Hematopoietic multipotent progenitor cell treated with erythropoietin and hydrocortisone succinate and interleukin-3 and kit ligand, for 15 days (in vitro differentiated cells): Measurements from ENCODE around the gene ANK3.

Source experiments
- DNase-seq: peaks from one replicate; pipeline ENCODE4 v3.0.0-alpha.2; 2015; ENCODE audit warnings: low spot score

ANK3 gene

DNA sequence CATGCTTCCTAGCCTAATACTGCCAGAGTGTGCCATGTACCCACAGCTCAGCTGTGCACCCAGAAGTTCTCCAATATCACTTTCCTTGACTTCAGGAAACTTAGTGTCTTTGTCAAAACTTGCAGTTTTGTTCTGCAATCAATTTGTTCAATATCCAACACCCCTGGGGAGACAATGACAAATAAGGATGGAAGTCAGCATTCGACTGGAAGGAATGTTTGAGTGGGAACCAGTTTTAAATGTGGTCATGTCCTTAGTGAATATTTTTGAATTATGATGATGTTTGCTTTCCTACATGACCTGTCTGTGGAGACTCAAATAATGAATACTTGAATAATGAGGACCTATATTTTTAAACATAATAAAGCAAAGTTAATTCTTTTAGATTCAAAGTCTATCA lies 112.0 kb downstream of the ANK3 start:
- no peak for DNase-seq

DNA sequence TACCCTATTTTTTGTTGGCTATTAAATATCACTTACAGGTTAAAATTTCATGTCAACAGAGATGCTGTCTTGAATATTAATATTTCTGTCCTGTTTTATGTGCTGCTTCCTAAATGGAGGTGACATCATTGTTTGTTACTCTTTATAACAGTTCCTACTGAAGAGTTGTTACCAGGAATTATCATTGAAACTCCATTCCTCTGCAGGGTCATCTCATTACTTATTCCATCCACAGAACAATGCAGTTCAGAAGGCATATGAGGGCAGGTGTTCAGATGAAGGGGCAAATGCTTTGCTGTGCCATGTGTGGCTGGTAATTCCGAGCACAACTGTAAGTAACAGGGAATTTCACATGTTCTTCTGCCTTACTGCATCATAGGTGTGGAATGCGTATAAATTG lies 113.4 kb downstream of the ANK3 start:
- DNase-seq = no peak

- no peak for DNase-seq
These were observed 118.2 kb downstream of the ANK3 start for GRCh38 chr10:60271319-60272040.

DNA sequence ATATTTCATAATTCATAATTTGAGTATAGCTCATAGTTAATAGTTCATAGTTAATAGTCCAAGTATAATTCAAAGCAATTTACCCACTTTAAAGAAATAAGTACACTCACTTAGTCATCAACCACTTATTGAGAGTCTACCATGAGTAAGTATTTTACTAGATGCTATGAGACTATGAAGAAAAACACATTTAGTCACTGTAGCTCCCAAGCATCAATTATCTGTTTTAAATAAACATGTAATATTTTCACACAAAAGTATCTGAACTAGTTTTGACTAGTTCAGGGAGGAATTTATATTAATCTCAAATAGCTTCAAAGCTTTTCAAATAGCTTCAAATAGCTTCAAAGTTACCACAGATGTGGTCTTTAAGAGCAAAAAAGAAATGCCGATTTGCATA lies 119.2 kb downstream of the ANK3 start:
- no peak for DNase-seq

GRCh38 chr10:60267802-60268201 lies 121.9 kb downstream of the ANK3 start:
- no peak for DNase-seq

- DNase-seq = no peak
These were observed 123.2 kb downstream of the ANK3 start for GRCh38 chr10:60266513-60266912.

DNA sequence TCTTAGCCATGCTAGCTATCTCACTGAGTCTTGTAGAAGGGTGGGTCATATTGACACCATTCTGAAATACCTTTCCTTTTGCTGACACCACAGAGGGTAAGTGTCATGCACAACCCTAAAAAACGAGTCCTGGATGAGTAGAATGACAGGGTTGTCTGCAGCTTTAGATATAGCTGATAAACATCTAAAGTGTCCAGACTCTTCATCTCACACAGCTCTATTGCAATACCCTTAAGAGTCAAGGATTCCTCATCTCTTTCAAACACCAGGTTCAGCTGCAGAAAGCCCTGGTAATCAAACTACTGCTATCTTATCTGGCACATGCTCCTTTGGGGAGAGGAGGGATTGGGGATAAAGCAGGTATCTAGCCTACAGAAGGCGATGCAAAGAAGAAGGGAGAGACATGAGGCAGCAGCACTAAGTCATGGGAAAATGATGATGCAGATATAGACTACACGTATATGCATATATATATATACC lies 127.0 kb downstream of the ANK3 start:
- DNase-seq = no peak

DNA sequence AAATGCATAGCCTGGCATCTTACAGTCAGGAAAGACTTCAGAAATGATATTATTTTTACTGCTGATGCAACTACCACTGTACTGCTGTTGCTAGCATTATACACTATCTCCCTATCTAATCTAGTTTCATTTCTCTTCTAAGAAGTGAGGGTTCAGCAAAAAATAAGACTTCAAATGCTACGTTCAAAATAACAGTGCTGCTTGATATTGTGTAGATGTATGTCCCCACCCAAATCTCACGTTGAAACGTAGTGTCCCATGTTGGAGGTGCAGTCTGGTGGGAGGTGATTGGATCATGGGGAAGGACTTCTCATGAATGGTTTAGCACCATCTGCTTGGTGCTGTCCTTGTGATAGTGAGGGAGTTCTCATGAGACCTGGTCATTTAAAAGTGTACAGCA lies 129.4 kb downstream of the ANK3 start:
- no peak for DNase-seq

DNA sequence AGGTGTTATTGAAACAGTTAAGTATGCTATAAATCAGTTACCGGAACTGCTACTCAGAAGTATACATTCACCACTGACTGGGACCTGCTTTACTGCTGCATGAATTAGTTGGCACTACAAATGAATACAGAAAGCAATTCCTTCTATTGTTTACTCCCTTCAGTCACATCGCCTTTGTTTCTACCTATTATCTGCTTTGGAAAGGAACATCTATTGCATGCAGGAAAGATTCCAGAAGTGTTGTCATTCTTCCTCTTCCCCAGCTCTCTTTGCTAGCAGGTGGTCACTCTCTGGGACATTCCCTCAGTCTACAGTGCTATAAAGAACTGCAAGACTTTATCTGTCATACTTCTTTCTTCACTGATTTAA lies 131.3 kb downstream of the ANK3 start:
- DNase-seq = no peak

DNA sequence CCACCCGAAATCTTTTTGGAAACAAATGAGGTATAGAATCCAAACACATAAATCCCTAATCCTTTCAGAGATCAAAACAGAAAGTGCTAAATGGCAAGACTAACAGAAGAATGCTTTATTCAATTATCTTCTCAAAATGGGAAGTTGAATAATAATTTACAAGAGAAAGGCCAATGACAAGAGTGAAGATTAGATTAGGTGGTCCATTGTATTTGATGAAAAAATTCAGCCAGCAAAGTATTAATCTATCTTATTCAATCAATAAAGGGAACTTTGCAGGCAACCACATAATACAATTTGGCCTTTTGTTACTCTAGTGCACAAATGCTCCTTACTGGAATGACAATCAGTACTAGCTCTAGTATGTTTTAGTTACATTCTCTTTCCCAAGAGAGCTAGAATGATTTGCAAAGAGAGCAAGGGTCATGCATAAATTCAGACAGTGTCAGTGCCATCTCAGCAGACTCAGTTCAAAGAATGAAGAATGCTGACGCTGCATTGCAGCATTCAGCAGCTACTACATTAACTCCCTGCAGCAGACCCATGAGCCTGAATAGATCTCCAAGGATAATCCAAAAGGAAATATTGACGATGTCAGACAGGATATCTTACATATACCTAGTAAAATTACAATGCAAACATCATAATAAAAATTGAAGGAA lies 131.8 kb downstream of the ANK3 start:
- DNase-seq = no peak

- no peak for DNase-seq
These were observed 134.9 kb downstream of the ANK3 start for GRCh38 chr10:60254776-60255175.

GRCh38 chr10:60253484-60253883 lies 136.2 kb downstream of the ANK3 start:
- DNase-seq = no peak

DNA sequence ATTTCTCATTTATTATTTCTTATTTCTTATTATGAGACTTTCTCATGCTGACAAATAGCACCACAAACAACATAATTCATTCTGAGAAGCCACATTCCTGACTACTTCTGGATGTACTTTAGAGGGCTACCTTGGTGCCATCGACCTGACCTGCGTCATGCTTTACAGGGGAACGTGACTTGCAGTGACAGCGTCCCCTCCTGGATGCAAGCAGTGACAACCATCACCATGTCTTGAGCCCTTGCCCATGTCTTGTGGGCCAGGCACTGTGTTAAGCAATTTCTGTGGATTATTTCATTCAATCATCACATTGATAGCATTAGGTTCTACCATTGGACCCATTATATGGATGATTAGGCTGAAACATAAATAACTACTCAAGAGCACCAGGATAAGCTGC lies 137.0 kb downstream of the ANK3 start:
- no peak for DNase-seq

DNA sequence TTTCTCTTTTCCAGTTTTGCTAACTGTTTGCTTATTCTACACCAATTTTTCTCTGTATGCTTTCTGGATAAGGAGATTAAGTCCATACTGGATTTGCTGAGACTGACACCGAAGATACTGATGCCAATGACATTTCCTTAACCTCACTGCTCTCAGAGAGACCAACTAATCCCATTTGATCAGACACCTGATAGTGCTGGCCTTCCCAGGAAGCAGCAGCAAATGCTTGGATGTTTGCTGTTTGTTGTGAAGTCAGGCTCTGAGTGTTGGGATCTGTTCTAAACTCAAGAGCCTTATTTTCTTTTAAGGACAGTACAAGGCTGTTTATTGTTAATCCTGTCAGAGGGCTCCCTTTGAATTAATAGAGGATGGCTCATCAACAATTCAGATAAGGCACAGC lies 143.3 kb downstream of the ANK3 start:
- DNase-seq = no peak

DNA sequence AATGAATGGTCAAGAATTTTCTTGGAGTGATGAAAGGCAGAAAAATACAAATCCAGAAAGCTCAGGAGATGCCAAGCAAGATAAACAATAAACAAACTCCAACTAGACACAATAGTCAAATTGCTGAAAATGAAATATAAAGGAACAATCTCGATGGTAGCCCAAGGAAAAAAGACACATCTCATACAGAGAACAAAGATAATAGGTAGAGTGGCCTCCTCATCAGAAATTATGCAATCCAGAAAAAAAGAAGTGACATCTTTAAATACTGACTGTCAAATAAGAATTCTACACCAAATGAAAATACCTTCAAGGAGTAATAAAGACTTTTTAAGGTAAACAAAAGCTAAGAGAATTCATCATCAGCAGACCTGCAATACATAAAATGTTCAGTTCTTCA lies 150.4 kb downstream of the ANK3 start:
- DNase-seq = no peak

GRCh38 chr10:60238759-60239100 lies 150.9 kb downstream of the ANK3 start:
- no peak for DNase-seq

- DNase-seq = no peak
These were observed 151.5 kb downstream of the ANK3 start for GRCh38 chr10:60237977-60238758.

GRCh38 chr10:60236869-60237524 lies 152.7 kb downstream of the ANK3 start:
- DNase-seq = no peak

DNA sequence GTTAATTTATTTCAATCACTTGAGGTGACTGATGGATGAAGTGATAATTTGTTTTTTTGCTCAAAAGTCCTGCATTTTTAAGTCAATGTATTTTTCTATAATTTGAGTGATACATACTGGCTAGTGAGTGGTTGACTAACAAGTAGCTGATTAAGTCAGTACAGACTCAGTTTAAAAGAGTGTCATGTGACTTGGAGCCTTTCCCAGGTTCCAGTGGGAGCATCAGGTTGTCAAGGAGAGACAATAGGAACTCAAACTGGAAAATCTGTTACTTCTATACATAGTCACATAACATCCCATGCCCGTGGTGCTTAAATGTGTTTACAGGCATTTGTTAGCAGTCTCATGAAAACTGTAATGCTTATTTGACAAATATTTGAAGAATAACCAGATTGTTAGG lies 154.7 kb downstream of the ANK3 start:
- DNase-seq = no peak

GRCh38 chr10:60234551-60234950 lies 155.1 kb downstream of the ANK3 start:
- no peak for DNase-seq

GRCh38 chr10:60230892-60231291 lies 158.8 kb downstream of the ANK3 start:
- DNase-seq = no peak

- no peak for DNase-seq
These were observed 165.5 kb downstream of the ANK3 start for GRCh38 chr10:60224066-60224705.
